HG03039 (cell line): ENCODE measurements around the gene EDIL3.
"Not testable (repeated sequence)": the region's sequence is repeated elsewhere in the genome, so short reads cannot be mapped to it uniquely, and the experiment has no call there.

Experiments used
- ATAC-seq: cut with Tn5 transposase; IDR thresholded peaks from one replicate; pipeline ENCODE4 v1.9.1; 2021; ENCODE audit warnings: mild to moderate bottlenecking, moderate library complexity; ENCODE audit not compliant: unreplicated experiment

The EDIL3 gene

DNA sequence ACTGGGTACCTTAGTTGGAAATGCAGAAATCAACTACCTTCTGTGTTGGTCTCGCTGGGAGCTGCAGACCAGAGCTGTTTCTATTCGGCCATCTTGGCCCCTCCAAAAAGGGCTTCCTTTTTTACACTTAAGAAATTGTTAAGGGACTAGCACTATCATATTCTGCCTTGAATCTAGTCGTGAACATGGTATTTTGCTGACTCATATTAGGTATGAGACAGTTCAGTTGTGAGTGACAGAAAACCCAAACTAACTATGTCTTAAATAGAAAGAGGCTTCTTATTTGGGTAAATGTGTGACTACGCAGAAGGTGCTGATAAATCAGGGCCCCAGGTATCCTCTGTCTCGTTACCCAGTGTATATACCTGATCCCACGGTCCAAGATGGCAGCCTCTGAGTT, 298.2 kb downstream of the EDIL3 start:
- no peak for ATAC-seq

DNA sequence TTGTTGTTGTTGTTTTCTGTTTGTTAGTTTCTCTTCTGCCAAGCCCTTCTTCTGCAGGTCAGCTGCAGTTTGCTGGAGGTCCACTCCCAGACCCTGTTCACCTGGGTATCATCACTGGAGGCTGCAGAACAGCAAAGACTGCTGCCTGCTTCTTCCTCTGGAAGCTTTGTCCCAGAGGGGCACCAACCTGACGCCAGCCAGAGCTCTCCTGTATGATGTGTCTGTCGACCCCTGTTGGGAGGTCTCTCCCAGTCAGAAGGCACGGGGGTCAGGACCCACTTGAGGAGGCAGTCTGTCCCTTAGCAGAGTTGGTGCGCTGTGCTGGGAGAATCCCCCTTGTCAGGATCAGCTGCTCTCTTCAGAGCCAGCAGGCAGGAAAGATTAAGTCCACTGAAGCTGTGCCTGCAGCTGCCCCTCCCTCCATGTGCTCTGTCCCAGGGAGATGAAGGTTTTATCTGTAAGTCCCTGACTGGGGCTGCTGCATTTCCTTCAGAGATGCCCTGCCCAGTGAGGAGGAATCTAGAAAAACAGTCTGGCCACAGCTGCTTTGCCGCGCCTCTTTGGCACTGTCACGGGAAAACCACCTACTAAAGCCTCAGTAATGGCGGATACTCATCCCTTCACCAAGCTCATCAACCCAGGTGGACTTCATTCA, 299.2 kb downstream of the EDIL3 start:
- no peak for ATAC-seq

DNA sequence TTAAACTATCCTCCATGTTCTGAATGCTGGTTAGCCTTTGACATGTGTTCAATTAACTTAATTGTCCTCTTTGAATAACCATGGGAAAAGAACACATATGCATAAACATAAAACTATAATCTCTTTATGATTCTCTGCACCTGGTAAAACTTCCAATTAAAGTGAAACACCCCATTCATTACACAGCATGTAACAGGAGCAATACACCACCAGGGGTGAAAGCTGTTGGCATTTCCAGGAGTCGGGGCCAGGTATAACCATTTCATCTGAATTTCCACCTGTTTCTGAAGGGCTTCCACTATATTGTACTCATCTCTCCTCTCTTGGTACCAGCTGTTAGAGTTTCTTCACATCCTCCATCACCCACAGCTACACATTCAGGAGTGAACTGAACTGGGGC, 303.8 kb downstream of the EDIL3 start:
- ATAC-seq = no peak

DNA sequence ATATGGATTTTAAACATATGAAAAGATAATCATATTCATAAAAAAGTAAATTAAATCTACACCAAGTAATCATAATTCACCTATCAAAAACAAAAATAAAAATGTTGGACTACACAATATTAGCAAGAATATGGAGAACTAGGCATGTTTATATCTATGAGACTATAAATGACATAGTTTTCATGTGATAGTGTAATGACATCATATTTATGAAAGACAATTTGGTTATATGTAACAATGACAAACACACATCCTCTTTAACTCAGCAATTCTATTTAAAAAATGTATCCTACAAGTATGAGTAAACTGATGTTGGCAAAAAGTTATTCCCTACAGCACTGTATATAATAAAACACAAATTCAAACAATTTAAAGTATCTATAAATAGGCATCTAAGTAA, 312.3 kb downstream of the EDIL3 start:
- no peak for ATAC-seq

DNA sequence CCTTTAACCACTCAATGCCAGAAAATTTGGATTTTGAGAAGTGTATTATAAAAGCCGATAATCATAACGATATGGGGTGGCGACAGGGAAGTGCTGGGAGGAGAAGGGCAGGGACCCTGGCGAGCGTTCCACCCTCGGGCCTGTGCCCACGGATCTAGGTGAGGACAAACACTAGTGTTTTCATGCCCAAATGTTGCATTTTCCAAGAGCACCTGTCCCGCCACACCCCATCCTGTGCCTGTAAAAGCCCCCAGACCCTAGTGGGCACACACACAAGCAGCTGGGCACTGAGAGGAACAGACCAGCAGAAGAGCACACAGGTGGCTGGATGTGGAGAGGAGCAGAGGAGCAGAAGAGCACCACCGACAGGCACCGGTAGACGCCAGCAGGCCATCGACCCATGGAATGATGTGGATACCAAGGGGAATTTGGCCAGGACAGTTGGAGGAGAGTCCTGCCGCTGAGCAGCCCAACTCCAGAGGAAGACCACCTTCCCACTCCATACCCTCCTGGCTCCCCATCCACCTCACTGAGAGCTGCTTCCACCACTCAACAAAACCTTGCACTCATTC, 315.0 kb downstream of the EDIL3 start:
- ATAC-seq = no peak

DNA sequence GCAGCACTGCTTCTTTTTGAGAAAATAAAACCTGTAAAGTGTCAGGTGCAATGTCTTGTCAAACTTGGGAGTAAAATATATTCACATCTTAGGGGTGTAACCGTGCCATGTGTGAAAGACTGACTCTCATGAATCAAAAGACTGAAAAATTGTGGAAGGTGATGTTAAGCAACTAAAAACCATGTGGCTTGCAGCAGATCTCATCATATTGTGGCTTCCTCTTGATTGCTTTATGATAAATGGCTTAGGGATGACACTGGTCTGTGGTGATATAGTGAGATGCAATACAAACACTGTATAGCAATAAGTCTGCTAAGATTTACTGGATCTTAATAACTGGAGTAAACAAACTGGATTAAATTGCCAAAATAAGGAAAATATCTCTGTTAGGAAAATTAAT, 321.6 kb downstream of the EDIL3 start:
- no peak for ATAC-seq

DNA sequence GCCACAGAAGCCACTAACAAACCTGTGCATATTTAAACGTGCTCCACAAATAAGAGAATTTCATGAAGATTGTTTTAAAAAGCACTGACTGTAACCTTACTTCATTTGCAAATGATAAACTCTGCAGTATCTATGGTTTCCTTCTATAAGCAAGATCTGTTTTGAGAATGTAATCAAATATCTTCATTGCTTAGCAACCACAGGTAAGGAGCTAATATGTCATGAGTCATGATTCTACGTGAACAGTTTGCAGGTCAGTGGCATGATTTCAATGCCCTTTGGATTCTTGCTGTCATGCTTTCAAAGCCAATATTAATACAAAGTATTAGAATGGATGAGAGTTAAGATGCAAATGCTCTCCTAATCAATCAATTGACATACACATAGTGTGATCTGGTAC, 325.0 kb downstream of the EDIL3 start:
- no peak for ATAC-seq

DNA sequence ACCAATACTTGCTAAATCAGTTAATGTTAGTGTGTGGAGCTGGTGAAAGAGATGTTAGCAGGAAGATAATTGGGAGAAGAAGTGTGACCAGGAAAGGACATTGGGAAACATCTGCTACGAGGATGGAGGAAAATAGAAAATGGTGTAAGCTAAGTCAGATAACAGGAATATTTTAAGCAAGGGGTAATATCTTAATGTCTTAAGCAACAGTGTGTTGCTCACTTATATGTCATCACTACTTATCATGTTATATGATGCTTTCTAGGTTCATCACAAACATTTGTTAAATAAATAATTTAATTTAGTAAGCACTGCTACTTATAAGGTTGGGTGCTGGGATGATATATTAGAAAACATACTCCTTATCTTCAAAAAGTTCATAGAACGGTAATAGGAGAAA, 326.1 kb downstream of the EDIL3 start:
- no peak for ATAC-seq

DNA sequence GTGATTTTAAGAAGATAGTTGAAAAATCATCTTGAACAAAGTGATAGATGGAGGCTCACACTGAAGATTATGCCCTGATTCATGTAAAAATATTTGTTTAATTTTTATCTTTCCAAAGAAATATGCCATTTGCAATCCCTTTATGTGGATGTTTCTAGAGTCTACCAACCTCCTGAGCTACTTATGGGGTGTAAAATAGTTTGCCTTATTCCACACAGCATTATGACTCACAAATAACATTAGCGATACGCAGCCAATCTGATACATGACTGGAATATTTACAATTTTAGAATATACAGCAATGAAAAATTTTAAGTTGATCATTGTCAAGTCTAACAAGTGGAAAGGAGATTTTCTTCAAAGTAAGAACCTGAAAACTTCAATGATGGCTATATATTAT, 327.5 kb downstream of the EDIL3 start:
- no peak for ATAC-seq

DNA sequence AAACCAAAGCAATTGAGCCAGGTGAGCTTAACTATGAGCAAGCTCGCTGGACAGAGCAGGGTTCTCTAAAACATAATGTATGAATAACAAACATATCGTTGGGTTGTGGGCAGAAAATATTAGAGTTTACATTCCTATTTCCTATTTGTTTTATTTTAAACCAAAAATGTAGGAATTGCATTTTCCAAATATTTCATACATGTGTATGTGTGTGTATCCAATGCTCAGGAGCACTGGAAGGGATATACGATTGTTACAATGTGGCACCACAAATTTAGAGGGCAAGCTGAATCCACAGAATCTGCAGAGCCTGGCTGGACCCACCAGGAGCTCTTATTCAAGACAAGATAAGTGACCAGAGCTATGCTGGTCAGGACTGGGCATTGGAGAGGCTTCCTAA, 338.7 kb downstream of the EDIL3 start:
- ATAC-seq = no peak

DNA sequence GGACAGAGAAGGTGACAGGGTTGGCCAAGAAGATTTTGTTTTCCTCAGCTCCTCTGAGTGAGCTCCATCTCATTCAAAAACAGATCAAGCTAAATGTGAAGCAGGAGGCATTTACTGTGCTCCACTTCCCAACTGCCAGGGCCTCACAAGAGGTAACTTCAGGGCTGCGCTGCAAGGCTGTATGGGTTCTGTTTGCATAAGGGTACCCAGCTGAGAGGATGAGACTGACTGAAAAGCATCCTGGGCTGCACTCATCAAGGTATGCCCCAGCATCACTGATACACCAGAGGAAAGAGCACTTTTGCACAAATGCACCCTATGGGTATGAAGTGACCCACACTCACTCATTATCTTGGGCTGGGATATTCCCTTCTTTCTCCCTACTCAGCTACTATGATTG, 347.8 kb downstream of the EDIL3 start:
- ATAC-seq = no peak

DNA sequence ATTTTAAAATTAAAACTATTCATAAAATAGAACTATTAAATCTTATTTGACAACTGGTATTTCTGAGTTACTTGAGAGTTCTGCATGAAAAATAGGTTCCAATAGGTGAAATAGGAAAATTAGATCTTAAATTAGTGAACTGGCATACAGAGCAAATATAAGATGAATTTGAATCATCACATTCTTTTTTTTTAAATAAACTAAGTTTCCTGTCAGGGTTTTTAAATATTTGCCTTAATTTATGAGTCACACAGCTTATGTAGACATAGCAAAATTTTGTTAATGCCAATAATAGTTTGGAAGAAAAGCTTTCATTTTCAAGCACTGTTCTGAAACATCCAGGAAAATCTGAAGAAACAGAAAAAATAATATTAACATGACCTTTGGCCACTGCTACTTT, 352.4 kb downstream of the EDIL3 start:
- no peak for ATAC-seq

DNA sequence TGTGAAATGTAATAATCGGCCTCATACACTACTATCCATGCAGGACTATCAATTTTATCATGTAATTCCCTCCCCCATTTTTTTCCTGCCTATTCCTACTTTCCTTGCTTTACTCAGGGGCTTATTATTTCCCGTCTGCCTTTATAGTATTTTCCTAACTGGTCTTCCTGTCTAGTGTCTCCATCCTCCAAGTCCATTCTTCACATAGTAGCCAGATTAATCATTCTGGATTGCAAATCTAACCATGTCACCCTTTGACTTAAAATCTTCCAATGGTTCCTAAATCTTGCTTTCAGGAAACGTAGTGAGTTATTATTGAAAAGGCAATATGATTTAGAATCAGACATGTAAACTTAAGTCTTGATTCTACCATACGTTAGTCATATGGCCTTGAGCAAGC, 356.6 kb downstream of the EDIL3 start:
- ATAC-seq = no peak

DNA sequence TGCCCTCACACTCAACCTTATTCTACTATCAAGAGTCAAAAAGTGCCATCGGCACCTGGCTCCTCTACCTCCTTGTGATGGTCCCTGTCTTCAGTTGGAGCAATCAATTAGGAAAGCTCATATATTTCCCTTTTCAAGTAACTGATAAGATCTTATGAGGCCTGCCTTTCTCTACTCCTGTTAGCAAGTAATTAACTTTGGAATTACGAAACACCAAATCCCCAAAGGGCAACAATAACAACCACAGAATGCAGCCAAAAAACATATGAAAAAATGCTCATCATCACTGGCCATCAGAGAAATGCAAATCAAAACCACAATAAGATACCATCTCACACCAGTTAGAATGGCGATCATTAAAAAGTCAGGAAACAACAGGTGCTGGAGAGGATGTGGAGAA, 366.2 kb downstream of the EDIL3 start:
- not testable (repeated sequence) for ATAC-seq

DNA sequence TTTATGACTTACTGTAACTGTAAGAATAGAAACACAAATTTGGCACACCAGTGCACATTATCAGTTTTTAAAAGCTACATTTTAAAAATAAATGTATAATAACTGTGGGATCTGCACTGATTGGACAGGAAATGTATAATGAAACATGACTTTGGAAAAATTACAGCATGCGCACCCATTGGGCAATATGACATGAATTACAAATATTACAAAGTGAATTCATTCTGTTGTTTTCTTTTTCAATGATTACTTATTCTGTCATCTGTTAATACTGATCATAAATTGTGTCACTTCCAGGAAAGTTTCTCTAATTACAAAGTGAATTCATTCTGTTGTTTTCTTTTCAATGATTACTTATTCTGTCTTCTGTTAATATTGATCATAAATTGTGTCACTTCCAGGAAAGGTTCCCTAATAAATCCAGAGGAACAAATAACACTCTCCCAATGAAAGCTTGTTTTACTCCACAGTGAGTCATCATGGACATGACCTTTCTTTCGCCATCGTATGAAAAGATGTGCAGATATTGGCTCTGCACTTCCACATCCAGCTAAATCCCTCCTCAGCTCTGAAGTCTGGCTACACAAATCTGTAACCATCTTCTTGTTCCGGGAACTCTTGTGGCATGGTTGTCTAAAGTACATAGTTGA, 367.0 kb downstream of the EDIL3 start:
- ATAC-seq = no peak

DNA sequence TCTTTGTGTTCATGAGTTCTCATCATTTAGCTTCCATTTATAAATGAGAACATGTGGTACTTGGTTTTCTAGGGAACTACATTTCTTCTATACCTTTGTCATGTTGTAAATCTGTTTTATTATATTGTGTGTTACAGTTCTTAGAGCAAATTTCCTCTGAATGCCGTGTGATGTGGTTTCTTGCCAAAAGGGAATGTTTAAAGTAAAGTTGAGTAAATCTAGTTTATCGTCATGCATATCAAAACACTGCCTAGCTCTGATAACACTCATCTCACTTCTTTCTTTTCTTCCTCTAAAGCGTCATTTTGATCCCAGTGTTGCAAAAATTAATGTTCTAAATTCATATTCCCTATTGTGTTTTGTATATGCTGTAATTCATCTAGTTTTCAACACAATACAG, 368.6 kb downstream of the EDIL3 start:
- ATAC-seq = no peak

DNA sequence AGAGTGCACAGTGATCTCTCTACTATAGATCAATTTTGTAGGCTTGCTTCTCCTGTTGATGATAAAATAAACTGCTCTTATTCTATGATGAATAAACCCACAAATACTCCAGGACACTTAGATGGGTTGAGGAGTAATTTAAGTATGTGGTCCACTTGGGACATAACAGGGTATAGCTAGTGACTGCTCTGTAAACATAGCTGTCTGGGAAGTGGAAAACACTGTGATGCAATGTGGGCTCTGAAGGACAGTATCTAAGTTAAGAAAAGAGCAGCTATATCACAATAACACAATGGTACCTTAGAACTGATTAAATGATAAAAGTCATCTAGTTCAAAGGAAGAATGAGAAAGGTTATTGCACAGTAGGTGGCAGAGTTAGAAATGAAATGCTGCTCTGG, 369.7 kb downstream of the EDIL3 start:
- ATAC-seq = no peak

DNA sequence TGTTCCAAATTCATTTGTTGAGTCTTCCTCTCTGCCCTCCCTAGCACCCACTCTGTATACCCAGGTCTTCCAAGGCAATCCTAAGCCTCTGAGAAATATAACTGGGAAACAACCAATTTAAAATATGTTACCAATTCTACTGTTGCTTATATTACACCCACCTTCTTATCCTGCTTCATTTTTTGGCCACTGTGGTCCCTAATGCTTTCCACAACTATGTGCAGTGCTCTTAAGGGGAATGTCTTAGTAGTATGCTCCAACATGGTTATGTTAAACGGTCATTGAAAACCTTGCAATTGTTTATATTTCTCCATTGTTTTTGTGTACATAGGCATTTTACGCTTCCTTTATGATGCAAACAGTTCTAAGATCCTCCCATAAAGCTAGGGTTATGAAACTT, 390.9 kb downstream of the EDIL3 start:
- ATAC-seq = no peak

DNA sequence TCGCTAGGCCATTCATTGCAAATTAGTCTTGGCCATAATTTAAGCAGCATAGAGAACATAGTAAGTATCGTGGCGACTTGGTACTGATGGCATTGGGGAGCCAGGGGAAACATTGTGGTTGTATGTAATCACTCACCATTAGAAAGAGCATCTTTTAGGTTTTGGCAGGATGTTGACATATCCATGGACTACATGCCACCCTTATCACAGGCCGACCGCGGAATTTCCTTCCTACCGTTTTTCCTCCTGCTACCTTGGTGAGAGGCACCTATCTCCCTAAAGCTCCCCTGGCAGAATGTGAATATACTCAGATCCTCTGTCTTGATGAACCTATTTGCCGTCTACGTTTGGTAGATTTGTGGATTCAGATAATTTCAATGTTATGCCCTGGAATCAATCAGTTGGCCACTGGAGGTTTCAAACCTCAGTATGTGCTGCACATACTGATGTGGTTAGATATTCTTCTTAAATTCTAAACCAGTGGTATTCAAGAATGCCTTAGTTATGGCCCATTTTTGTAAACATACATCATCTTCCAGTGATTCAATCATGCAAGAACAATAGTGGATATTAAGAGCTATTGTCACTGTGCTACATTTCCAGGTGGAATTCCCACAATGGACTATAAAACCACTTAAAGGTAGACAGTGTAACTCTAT, 393.0 kb downstream of the EDIL3 start:
- ATAC-seq = no peak

DNA sequence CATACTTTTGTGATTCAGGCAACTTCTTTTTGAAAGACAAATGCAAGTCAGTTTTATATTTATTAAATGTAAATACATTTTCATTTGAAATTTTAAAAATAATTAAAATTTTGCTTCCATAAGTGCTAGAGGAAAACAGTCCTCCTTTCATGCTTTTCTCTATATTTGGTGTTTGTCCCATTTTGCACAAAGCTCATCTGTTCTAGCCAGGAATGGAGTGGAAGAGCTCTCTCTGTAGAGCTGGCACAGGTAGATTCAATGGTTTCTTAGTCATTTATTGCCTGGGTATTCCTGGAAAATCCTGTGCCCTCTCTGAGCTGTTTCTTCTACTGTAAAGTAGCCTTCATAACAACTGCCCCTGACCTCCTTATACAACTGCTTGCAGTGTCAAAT, 396.4 kb downstream of the EDIL3 start:
- ATAC-seq = no peak

DNA sequence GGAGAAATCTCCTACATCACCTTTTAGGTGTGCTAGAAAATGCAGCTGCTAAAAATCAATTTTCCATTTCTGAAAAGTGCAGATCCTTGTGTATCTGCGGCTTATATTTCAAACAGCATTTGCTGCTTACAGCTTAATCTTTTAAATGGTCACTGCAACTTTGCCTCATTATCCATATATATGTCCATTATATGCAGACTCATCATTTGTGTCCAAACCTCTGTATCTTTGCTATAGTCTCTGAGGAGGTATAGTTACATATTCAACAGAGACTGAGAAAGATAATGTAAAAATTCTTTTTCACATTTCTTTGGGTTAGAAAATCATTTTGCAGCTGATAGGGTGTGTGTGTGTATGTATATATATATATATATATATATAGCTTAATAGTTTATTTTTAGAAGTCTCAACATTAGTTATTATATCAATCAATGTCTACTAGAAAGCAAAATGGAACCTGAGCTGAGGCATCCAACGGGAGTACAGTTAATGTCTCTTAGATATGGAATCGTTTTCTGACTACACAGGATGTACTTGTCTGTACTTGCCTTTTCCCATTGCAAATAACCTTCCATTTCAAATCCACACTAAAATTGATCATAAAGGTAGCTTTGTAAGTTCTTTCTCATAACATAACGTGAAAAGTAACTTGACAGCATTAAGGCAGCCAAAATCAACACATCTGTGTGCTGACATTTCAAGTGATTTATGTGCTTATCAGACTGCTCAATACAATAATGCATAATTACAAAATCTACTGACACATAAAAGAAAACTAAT, 397.0 kb downstream of the EDIL3 start:
- ATAC-seq = no peak
